ENCODE data around the gene FBXW5.

DNA sequence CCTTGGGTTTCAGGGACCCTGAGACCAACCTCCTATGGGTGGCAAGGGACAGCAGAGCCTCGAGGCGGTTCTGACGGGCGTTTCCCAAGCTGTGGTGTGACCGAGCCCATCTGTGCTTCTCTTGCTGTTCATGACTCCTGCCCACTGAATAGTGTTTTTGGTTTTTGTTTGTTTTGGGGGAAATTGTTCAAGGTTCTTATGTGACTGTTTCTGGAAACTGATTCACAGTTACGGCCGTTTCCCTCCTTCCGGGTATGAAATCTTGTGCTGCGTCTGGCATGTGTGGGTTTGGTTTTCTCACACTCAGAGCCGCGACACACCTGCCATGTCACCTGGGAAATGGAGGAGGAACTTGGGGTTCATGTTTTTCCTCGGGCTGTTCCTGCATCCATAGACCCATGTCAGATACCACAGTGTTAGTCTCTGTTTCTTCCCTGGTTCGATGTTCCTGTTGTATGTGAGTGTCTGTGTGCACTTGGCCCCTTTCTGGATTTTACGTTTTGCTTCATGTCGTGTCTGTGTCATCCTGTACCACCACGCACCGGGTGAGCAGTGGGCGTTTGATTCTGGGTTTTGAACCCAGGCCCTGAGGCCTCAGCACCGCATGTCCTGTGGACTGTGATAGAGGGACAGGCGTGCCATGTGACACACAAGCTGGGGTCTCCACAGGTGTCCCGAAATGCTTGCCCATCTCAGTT lies 28.8 kb downstream of the FBXW5 start:
- TF ChIP-seq, protein P1, sequence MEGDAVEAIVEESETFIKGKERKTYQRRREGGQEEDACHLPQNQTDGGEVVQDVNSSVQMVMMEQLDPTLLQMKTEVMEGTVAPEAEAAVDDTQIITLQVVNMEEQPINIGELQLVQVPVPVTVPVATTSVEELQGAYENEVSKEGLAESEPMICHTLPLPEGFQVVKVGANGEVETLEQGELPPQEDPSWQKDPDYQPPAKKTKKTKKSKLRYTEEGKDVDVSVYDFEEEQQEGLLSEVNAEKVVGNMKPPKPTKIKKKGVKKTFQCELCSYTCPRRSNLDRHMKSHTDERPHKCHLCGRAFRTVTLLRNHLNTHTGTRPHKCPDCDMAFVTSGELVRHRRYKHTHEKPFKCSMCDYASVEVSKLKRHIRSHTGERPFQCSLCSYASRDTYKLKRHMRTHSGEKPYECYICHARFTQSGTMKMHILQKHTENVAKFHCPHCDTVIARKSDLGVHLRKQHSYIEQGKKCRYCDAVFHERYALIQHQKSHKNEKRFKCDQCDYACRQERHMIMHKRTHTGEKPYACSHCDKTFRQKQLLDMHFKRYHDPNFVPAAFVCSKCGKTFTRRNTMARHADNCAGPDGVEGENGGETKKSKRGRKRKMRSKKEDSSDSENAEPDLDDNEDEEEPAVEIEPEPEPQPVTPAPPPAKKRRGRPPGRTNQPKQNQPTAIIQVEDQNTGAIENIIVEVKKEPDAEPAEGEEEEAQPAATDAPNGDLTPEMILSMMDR (conservative IDR thresholded peaks at IDR 0.05), result no peak
- TF ChIP-seq EZH2 (IDR thresholded peaks at IDR 0.05; ENCODE audit: low read depth), result no peak

Data from PC-9 (cell line).